Chondrocyte (in vitro differentiated cells): ENCODE results near the gene SMC5. TPM values are rescaled to one million over a fixed set of nuclear protein-coding genes. Genes with fewer than 3 reads are reported as not detected.

ENCODE experiments used
- DNase-seq: peaks from one replicate; pipeline ENCODE4 v3.0.0; 2021; ENCODE audit warnings: mixed read lengths, low spot score
- H3K27ac Mint-ChIP-seq: one replicate; pipeline ENCODE4 v1.8.0; 2021; ENCODE audit warnings: mild to moderate bottlenecking, moderate library complexity, mixed read lengths; ENCODE audit not compliant: unreplicated experiment
- H3K27me3 Mint-ChIP-seq: 2 replicates; pipeline ENCODE4 v1.8.0; 2021; ENCODE audit warnings: low read depth, mixed read lengths
- H3K36me3 Mint-ChIP-seq: 2 replicates; pipeline ENCODE4 v1.8.0; 2021; ENCODE audit warnings: low read depth, mixed read lengths
- H3K4me1 Mint-ChIP-seq: 2 replicates; pipeline ENCODE4 v1.8.0; 2021; ENCODE audit warnings: low read depth, mild to moderate bottlenecking, mixed read lengths
- H3K4me3 Mint-ChIP-seq: one replicate; pipeline ENCODE4 v1.8.0; 2021; ENCODE audit warnings: mild to moderate bottlenecking, moderate library complexity, mixed read lengths; ENCODE audit not compliant: unreplicated experiment
- H3K9me3 Mint-ChIP-seq: 2 replicates; pipeline ENCODE4 v1.8.0; 2021; ENCODE audit warnings: low read depth, mixed read lengths
- total RNA-seq: library from RNA; stranded (reverse); gene quantifications from 3 replicates; pipeline ENCODE4 v1.2.1, GENCODE V29; 2021
- TF ChIP-seq, protein P1 (sequence below): fragments of 200-600 bp; sonication (generic); IDR thresholded peaks from 2 replicates; pipeline ENCODE4 v1.5.0; 2021; ENCODE audit warnings: antibody characterized with exemption, mild to moderate bottlenecking, moderate library complexity

SMC5 gene
- total RNA-seq, 1 donor from 2014 or later = 36.4 TPM

GRCh38 chr9:70367305-70367930, 108.6 kb downstream of the SMC5 start:
- Mint-ChIP-seq H3K27ac (no peak overlapping the region), H3K9me3 (peaks cover 4% of the 10 kb centered on the region), H3K27me3 (no peaks in the 10 kb centered on the region), H3K36me3 (peaks cover 7% of the 10 kb centered on the region), H3K4me3 (no peak overlapping the region), H3K4me1 (no peaks in the 10 kb centered on the region)
- DNase-seq = no peak
- TF ChIP-seq, protein P1, sequence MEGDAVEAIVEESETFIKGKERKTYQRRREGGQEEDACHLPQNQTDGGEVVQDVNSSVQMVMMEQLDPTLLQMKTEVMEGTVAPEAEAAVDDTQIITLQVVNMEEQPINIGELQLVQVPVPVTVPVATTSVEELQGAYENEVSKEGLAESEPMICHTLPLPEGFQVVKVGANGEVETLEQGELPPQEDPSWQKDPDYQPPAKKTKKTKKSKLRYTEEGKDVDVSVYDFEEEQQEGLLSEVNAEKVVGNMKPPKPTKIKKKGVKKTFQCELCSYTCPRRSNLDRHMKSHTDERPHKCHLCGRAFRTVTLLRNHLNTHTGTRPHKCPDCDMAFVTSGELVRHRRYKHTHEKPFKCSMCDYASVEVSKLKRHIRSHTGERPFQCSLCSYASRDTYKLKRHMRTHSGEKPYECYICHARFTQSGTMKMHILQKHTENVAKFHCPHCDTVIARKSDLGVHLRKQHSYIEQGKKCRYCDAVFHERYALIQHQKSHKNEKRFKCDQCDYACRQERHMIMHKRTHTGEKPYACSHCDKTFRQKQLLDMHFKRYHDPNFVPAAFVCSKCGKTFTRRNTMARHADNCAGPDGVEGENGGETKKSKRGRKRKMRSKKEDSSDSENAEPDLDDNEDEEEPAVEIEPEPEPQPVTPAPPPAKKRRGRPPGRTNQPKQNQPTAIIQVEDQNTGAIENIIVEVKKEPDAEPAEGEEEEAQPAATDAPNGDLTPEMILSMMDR = no peak

DNA sequence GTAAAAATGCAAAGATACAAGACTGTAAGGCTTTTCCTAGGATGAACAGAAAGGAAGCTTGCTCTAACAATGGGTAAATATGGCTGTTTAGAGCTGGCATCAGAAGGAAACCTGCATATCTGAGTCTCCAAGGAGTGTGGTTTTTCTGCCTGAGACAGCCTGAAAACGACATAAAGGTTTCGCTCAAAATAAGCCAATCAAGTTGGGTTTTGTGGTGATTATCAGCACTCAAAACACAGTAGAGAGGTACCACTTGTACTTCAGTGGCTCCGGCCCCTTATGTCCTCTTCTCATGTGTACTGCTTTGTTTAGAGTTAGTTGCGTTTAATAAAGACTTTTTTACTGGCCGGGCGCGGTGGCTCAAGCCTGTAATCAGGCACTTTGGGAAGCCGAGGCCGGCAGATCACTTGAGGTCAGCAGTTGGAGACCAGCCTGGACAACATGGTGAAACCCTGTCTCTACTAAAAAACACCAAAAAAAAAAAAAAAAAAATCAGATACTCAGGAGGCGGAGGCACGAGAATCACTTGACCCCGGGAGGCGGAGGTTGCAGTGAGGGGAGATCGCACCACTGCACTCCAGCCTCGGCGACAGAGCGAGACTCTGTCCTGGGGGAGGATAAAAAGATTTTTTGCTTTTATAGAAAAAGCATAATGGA, 116.3 kb downstream of the SMC5 start:
- no peaks in the 10 kb centered on the region for H3K36me3 Mint-ChIP-seq
- H3K4me1 Mint-ChIP-seq = no peaks in the 10 kb centered on the region
- no peaks in the 10 kb centered on the region for H3K9me3 Mint-ChIP-seq
- H3K4me3 Mint-ChIP-seq = no peak overlapping the region
- TF ChIP-seq, protein P1 = no peak
- DNase-seq = no peak
- no peak overlapping the region for H3K27ac Mint-ChIP-seq
- H3K27me3 Mint-ChIP-seq = no peaks in the 10 kb centered on the region

- DNase-seq = no peak
- Mint-ChIP-seq H3K27ac (no peak overlapping the region), H3K4me1 (no peaks in the 10 kb centered on the region), H3K36me3 (peaks cover 31% of the 10 kb centered on the region), H3K4me3 (no peak overlapping the region), H3K9me3 (no peaks in the 10 kb centered on the region), H3K27me3 (no peaks in the 10 kb centered on the region)
- TF ChIP-seq, protein P1 = no peak
These were observed 123.4 kb downstream of the SMC5 start for GRCh38 chr9:70382046-70382708.

DNA sequence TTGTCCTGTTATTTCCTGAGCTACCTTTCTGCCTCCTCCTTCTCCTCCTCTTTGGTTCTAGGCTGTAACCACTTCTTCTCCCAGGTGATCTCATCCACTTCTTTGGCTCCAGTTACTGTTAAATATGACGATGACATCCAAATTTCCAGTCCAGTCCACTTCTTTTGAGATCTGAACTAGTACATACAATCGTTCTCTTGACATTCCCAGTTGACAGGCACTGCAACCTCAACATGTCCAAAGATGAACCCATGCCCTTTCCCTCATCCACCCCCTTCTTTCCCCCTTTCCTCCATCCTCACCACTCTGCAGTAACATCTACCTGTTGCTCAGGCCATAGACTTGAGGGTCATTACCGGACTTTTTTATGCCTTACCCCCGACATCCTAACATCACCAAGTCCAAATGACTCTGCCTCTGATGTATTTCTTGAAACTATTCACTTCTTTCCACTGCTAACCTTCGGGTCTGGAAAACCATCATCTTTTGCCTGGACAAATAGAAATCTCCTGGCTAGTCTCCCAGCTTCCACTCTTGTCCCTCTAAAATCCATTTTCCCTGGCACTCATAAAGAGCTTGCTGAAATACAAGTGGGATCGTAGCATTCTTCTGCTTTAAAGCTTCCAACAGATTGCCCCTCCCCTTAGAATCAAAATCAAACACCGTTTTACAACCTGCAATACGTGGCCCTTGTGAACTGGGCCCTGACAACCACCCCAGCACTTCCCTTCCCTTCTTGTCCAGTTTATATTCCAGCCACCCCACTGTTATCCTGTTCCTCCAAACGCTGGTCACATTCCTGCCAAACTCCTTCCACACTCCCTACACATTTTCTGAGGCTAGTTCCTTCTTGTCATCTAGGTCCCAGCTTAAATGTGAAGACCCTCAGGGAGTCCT, 124.2 kb downstream of the SMC5 start:
- no peak for DNase-seq
- no peaks in the 10 kb centered on the region for H3K9me3 Mint-ChIP-seq
- no peaks in the 10 kb centered on the region for H3K27me3 Mint-ChIP-seq
- no peak overlapping the region for H3K4me3 Mint-ChIP-seq
- no peaks in the 10 kb centered on the region for H3K4me1 Mint-ChIP-seq
- TF ChIP-seq, protein P1 = no peak
- H3K27ac Mint-ChIP-seq = peak overlapping the region; percentile 24
- peaks cover 36% of the 10 kb centered on the region for H3K36me3 Mint-ChIP-seq

DNA sequence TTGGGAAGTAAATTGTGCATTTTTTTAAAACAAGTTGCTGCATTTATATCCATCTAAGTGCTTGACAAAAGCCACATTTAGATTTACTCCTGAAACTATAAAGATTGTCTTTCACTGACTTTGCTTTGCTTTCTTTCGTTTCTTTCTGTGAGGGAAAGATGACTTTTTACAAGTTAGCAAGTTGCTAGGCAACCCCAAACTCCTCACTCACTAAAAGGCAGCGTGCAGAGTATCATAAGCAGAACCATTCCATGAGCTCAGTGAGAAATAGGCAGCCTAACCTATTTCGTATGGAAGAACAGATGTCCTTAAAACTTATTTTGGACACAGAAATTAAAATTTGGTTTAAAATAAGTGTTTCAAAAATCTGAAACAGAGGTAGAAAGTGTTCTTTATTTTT, 126.6 kb downstream of the SMC5 start:
- Mint-ChIP-seq H3K27me3 (no peaks in the 10 kb centered on the region), H3K4me3 (no peak overlapping the region), H3K4me1 (peaks cover 15% of the 10 kb centered on the region), H3K27ac (no peak overlapping the region), H3K36me3 (peaks cover 36% of the 10 kb centered on the region), H3K9me3 (no peaks in the 10 kb centered on the region)
- no peak for DNase-seq
- TF ChIP-seq, protein P1 = no peak
